HG03095 (cell line): ENCODE measurements around the gene MAVS.

ENCODE experiments used
- ATAC-seq: cut with Tn5 transposase; IDR thresholded peaks from one replicate; pipeline ENCODE4 v1.9.1; 2021; ENCODE audit warnings: moderate library complexity; ENCODE audit not compliant: unreplicated experiment

The MAVS gene

DNA sequence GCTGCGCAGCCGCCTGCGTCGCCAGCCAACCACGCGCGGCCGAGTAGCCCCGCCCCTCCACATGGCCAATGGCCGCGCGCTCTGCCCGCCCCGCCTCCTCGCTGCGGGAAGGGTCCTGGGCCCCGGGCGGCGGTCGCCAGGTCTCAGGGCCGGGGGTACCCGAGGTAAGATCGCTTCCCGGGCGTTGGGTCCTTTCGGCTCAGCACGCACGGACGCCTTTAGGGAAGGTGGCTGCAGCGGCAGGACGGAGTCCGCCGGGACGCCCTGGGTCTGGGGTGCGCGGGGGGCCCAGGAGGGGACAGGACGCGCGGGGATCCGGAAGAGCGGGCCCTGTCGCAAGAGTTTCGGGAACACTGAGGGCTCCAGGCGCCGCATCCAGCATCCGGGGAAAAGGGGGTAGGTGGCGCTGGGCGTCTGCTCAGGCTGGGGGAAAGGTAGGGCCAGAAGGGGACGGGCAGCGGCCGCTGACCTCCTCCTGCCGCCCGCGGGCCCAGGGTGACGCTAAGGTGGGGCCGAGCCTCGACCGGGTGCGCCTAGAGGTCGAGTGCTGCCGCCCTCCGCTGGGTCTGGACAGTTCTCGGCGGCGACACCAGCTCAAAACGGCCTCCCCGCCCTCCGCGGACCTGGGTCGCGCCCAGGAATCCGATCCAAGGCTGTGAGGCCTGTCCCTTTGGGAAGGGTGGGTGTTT lies at the start of gene MAVS:
TSS of gene MAVS (plus strand) at position 95 of the 689 bp plus-strand sequence. CDS start 7,791 bp downstream, outside the sequence.
- ATAC-seq, result peak; percentile 86

DNA sequence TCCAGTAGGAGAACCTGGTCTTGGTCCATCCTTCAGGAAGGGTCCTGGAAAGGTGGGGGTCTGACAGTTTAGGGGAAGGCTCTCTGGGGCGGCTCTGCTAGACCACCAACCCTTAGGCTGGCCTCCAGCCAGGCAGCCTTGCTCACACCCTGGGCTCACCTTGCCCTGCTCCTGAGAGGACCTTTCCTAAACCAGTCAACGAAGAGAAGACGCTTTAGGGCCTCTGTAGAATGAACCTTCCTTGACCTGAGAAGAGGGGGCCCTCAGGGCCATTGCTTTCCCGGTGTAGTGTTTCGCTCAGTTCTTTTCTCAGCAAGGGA lies 49.4 kb upstream of the MAVS start:
- no peak for ATAC-seq

DNA sequence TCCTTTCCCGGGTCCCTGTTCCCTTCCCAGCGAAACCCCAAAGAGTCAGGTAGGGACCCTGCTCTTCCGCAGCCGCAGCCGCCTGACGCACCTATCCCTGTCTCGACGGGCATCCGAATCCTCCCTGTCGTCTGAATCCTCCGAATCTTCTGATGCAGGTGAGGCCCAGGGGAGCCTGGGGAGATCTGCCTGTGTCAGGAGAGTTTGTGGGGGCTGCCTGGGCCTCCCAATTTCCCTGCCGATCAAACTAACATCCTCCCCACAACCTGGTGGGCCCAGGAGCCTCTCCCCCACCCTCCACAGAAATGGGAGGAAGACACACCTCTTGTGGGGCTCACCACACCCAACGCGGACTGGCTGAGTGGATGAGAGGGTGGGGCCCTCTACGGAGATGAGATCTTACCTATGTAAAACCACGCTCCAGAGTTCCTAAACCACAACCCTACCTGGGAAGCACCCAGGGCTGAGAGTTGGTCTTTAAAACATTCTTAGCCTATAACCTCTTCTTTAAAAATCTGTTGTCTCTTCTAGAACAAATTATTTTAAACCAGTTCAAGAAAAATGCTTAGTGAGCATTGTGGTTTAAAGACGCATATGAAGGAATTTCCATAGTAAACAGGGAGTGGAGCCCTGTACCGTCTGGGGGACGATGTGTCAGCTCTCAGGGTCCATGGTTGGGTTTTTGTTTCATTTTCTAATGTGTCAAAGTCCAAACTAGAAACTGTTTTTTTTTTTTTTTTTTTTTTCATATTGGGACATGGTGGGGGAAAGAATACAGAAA lies 48.9 kb upstream of the MAVS start:
- ATAC-seq, result no peak

DNA sequence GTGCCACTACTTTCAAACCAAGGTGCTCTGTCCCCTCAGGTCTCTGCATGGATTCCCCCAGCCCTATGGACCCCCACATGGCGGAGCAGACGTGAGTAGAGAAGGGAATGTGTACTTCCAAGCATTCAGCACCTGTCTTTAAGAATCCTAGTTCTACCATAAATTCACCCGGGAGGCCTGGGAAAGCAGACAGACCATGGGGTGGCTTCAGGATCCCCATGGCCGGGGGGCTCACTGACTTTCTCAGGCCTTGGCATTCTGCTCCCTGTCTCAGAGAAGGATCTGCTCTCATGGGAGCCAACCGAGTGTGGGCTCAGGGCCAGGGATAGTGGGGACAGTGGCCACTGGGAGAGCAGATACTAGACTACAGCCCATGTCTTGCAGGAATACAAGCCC lies 48.3 kb upstream of the MAVS start:
- ATAC-seq, result no peak

DNA sequence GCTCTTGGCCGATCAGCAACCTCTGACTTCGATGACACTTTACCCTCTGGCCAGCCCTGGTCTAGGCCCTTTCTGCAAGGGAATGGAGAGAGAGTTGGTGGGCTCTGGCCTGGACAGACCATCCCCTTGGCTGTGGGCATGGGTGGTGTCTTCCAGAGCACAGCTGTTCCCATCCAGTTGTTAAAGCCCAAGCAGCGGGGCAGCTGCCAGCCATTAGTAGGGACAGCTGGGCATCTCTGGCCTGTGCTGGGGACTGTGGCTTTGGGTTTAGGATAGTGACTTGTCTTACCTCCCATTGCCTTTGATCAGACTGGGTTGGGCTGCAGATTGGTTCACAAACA lies 47.8 kb upstream of the MAVS start:
- no peak for ATAC-seq

DNA sequence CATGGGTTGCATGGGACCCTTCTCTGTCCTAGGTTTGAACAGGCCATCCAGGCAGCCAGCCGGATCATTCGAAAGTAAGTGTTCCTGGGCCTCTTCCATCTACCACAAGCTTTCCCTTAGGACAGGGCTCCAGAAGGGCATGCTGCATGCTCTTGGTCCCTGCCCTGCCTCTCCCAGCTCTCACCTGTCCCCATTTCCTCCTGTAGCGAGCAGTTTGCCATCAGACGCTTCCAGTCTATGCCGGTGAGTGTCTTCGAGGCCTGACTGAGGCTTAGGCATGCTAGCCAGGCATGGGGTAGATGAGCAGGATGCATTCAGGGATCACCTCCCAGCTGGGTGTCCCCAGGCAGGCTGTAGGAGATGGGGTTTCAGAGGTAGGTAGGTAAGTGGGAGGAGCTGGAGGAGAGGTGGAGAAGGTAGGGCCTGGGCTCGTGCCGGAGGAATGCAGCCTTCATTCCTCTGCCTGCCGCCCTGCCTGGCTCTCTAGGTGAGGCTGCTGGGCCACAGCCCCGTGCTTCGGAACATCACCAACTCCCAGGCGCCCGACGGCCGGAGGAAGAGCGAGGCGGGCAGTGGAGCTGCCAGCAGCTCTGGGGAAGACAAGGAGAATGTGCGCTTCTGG lies 46.3 kb upstream of the MAVS start:
- ATAC-seq, result no peak

DNA sequence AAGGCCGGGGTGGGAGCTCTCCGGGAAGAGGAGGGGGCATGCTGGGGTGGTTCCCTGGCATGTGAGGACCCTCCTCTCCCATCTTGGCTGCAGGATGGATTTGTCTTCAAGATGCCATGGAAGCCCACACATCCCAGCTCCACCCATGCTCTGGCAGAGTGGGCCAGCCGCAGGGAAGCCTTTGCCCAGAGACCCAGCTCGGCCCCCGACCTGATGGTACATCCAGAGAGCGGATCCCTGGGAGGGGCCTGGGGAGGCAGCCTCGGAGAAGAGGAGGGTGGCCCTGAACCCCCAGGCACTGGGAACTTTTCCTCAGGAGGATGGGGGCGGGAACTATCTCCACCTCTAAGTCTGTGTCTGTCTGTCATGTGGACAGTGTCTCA lies 45.8 kb upstream of the MAVS start:
- ATAC-seq, result no peak

DNA sequence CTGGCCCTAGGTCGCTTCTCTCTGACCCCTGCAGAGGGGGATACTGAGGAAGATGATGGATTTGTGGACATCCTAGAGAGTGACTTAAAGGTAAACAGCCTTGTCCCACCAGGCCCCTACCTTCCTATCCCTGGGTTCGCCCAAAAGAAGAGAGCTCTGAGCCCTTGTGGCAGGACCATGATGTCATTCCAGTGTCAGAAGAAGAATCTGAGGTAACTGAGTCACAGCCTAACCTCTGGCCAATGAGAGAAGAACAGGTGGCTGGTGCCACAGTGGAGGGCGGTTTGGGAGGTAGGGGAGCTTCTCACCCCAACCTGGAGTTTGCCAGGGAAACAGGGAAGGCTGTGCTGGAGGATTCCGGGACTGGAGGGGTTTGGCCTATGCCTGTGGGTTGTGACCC lies 45.3 kb upstream of the MAVS start:
- ATAC-seq, result no peak

DNA sequence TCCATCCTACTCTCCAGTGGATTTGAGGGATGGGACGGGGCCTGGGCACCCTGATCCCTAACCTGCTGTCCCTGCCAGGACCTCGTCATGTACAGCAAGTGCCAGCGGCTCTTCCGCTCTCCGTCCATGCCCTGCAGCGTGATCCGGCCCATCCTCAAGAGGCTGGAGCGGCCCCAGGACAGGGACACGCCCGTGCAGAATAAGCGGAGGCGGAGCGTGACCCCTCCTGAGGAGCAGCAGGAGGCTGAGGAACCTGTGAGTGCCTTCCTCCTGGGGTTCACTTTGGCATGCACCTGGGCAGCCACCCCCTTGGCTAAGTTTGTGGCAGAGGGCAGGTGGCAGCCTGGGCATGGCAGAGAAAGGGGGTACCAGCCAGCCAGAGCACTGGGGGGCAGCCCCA lies 44.8 kb upstream of the MAVS start:
- no peak for ATAC-seq

DNA sequence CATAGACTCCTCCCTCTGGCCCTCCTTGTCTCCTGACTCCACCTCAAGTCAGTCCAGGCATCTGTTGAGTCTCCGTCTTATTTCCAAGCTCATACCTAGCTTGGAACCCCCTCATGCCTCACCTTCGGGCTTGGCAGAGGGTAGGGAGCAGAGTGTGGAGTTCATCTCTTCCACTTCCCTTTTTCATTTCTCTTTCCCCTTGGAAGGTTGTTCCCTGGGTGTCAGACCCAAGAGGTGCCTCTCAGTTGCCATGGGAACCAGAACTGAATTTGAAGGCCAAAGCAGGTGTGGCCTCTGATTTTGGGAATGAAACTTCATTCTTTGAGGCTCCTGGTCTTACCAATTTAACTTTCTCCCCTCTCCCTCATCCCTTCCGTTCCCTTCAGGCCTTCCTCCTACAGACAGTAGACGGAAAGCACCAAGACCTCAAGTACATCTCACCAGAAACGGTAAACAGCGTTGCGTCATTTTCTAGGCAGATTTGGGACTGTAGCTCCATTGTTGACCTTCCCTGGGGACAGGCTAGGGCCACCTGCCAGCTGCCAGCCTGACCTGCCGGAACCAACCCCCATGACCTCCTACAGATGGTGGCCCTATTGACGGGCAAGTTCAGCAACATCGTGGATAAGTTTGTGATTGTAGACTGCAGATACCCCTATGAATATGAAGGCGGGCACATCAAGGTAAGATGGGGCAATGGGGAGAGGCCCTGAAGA lies 44.0 kb upstream of the MAVS start:
- ATAC-seq, result no peak

DNA sequence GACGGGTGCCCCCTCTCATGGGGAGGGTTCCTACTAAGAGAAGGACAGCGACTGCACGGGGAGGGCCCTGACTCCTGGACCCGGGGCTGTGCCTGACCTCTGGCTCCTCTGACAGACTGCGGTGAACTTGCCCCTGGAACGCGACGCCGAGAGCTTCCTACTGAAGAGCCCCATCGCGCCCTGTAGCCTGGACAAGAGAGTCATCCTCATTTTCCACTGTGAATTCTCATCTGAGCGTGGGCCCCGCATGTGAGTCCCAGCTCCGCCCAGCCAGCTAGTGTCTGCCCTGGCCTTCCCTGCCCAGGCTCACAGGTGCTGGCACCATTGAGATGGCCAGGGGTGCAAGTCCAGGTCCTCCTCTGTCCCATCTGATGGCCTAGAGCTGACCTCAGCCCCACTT lies 43.3 kb upstream of the MAVS start:
- ATAC-seq, result no peak

DNA sequence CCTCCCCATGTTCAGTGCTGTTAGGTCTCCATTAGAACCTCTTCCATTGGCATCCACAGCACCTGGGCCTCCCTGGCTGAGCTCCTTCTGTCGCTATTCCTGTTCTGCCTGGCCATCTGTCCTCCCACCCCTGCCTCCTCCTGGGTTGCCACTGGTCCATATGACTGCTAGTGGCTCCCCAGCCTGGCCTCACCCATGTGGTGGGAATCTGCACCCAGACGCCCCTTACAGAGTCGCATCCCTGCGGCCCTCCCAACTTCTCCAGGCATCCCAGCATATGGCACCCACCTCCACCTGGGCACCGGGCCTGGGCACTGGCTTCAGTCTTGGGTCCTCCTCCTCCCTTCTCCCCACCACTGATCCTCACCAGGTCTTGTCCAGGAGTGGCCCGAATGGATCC lies 42.8 kb upstream of the MAVS start:
- no peak for ATAC-seq

DNA sequence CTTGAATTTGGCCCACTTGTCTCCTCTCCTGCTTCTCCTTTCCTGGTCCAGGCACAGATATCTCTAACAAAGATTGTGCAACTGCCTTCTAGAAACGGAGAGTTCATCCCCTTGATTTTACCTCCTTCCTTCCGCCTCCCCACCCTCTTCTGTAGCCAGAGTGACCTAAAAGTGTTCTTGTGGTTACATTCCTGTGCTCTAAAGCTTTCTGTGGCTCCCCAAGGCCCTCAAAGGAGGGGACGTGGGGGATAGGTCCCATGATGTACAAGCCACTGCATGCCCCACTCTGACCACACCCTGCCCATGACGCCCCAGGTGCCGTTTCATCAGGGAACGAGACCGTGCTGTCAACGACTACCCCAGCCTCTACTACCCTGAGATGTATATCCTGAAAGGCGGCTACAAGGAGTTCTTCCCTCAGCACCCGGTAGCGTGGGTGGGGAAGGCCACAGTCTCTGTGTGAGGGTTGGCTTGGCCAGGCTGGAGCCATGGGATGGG lies 42.3 kb upstream of the MAVS start:
- ATAC-seq, result no peak

DNA sequence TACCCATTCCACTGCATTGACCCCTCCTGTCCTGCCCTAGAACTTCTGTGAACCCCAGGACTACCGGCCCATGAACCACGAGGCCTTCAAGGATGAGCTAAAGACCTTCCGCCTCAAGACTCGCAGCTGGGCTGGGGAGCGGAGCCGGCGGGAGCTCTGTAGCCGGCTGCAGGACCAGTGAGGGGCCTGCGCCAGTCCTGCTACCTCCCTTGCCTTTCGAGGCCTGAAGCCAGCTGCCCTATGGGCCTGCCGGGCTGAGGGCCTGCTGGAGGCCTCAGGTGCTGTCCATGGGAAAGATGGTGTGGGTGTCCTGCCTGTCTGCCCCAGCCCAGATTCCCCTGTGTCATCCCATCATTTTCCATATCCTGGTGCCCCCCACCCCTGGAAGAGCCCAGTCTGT lies 41.9 kb upstream of the MAVS start:
- no peak for ATAC-seq

DNA sequence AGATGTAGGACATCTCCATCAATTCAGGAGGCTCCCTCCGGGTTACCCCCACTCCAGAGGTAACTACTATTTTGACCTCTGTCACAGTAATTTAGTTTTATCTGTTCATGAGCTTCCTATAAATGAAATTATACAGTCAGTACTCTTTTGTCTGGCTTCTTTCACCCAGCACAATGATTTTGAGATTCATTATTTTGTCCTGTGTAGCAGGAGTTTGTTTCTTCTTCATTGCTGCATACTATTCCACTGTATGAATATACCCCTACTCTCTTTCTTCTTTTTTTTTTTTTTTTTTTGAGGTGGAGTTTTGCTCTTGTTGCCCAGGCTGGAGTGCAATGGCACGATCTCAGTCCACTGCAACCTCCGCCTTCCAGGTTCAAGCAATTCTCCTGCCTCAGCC lies 38.1 kb upstream of the MAVS start:
- no peak for ATAC-seq

DNA sequence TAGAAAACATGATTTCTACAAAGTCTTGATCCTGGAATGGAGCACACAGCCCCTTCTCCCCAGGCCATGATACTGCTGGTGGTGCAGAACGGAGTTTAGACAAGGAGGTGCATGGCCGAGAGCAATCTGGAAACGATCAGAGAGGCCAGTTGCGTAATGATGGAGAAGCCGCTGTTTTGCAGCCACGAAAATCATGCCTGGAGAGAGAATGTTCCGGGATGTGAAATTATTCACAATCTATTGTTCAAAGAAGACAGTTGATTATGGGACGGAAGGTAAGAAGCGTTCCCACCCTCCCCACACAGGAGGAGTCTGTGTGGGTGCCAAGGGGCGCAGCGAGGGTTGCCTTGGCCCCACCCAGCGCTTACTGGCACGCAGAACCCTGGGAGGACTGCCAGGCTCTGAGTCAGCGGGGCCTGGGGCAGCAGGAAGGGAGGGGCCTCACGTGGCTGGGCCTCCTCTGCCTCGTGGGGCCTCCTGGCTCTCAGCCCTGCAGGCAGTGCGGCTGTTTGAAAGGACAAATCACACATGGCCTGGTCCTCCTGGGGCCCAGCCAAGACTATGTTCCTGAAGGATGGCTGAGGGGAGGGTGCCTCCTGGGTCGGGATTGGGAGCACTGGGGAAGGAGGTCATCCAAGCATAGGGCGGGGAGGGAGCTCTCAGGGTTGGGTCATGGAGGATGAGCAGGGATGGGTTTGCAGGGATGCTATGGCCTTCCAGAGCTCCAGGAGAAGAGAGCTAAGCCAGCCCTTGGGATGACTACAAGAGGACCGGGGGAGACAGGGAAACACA lies 35.0 kb upstream of the MAVS start:
- no peak for ATAC-seq

DNA sequence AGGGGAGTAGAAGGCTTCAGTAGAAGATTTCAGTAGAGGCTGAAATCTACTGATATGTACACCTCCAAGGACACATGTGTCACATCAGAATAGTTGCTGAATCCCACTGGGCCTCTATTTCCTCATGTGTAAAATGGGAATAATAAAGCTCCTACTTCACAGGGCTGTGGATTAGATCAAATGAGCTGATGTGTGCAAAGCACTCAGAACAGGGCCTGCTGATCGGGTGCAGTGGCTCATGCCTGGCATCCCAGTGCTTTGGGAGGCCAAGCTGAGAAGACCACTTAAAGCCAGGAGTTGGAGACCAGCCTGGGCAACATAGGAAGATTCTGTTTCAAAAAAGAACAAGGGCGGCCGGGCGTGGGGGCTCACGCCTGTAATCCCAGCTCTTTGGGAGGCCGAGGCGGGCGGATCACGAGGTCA lies 34.4 kb upstream of the MAVS start:
- no peak for ATAC-seq

DNA sequence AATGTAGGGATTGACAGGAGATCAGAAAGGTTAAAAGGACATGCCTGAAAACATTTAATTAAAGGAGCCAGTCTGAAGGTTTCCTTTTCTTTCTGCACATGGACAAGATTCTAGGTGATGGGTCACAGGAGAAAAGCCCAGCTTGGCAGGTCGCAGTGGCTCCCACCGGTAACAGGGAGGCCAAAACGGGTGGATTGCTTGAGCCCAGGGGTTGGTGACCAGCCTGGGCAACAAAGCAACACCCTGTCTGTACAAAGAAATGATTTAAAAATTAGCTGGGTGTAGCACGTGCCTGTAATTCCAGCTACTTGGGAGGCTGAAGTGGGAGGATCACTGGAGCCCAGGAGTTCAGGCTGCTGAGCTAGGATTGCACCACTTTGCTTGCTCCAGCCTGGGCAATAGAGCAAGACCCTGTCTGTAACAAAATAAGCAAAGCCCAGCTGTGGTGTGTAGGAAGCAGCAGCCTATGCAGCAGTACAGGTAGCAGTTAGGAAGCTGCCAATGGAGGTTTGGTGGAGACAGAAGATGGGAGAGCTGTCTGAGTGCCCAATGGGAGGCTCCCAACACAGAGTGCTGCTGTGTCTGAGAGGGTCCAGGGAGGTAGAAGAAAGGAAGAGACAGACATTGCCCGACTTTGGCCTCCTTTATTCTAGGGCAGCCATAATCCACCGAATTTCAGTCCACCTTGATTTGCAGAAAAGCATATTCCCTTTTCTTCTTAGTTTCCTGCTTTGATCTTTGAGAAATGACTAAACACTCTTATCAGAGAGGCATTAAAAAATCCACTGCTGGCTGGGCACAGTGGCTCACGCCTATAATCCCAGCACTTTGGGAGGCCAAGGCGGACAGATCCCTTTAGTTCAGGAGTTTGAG lies 33.4 kb upstream of the MAVS start:
- no peak for ATAC-seq

DNA sequence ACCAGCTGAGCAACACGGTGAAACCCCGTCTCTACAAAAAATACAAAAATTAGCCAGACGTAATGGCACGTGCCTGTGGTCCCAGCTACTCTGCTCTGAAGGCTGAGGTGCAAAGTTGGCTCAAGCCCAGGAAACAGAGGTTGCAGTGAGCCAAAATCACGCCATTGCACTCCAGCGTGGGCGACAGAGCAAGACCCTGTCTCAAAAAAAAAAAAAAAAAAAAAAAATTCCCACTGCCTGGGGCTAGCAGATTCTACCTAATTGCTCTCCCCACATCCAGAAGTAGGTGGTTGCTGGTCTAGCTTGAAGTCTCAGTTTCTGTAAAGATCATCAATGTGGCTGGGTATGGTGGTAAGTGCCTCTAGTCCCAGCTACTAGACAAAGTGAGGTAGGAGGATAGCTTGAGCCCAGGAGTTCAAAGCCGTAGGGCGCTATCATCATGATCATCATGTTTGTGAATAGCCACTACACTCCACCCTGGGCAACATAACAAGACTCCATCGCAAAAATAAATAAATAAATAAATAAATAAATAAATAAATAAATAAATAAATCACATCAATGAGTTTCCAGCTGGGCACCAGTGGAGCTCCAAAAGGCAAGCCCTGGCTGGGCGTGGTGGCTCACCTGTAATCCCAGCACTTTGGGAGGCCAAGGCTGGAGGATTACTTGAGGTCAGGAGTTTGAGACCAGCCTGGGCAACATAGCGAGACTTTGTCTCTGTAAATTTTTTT lies 32.6 kb upstream of the MAVS start:
- no peak for ATAC-seq
